Mesendoderm (in vitro differentiated cells): ENCODE measurements around the gene ASB4.

Experiments used
- DNase-seq: peaks from one replicate; pipeline ENCODE4 v3.0.0; 2013
- H2AK5ac ChIP-seq: 2 replicates; pipeline ENCODE4 v1.6.1; 2013; ENCODE audit warnings: low read length, inconsistent platforms
- H2BK120ac ChIP-seq: 2 replicates; pipeline ENCODE4 v1.6.1; 2013; ENCODE audit warnings: low read depth, mild to moderate bottlenecking, low read length, moderate library complexity, mixed read lengths
- H2BK15ac ChIP-seq: replicated peaks from 2 replicates; pipeline ENCODE4 v1.6.1; 2013; ENCODE audit warnings: low read depth, mild to moderate bottlenecking, moderate library complexity
- H2BK5ac ChIP-seq: 2 replicates; pipeline ENCODE4 v1.6.1; 2013; ENCODE audit warnings: low read length, inconsistent platforms
- H3K18ac ChIP-seq: 2 replicates; pipeline ENCODE4 v1.6.1; 2013; ENCODE audit warnings: mild to moderate bottlenecking, low read length, mixed read lengths
- H3K23ac ChIP-seq: one replicate; pipeline ENCODE4 v1.6.1; 2013; ENCODE audit warnings: low read length
- H3K27ac ChIP-seq: 2 replicates; pipeline ENCODE4 v1.5.1; 2013; ENCODE audit warnings: low read depth, mild to moderate bottlenecking, inconsistent platforms, low read length, moderate library complexity
- H3K27me3 ChIP-seq: 2 replicates; pipeline ENCODE4 v1.6.1; 2013; ENCODE audit warnings: low read length, control low read depth, mild to moderate bottlenecking, inconsistent platforms; ENCODE audit not compliant: insufficient read depth, poor library complexity
- H3K36me3 ChIP-seq: 2 replicates; pipeline ENCODE4 v1.6.1; 2013; ENCODE audit warnings: low read length, inconsistent platforms; ENCODE audit not compliant: control insufficient read depth, insufficient read depth
- H3K4ac ChIP-seq: one replicate; pipeline ENCODE4 v1.6.1; 2013; ENCODE audit warnings: low read depth, mild to moderate bottlenecking, low read length, moderate library complexity
- H3K4me1 ChIP-seq: 2 replicates; pipeline ENCODE4 v1.6.1; 2013; ENCODE audit warnings: low read depth, low read length, inconsistent platforms; ENCODE audit not compliant: control insufficient read depth
- H3K4me2 ChIP-seq: 2 replicates; pipeline ENCODE4 v1.6.1; 2013; ENCODE audit warnings: low read length
- H3K4me3 ChIP-seq: 2 replicates; pipeline ENCODE4 v1.5.1; 2013; ENCODE audit warnings: mild to moderate bottlenecking, low read length
- H3K56ac ChIP-seq: one replicate; pipeline ENCODE4 v1.6.1; 2013; ENCODE audit warnings: low read length
- H3K79me1 ChIP-seq: 2 replicates; pipeline ENCODE4 v1.6.1; 2013; ENCODE audit warnings: low read length, inconsistent platforms
- H3K79me2 ChIP-seq: 2 replicates; pipeline ENCODE4 v1.6.1; 2013; ENCODE audit warnings: mild to moderate bottlenecking, low read length; ENCODE audit not compliant: control insufficient read depth, insufficient read depth
- H3K9ac ChIP-seq: 2 replicates; pipeline ENCODE4 v1.6.1; 2013; ENCODE audit warnings: low read length, inconsistent platforms
- H4K5ac ChIP-seq: one replicate; pipeline ENCODE4 v1.6.1; 2013; ENCODE audit warnings: low read length
- H4K8ac ChIP-seq: one replicate; pipeline ENCODE4 v1.6.1; 2013; ENCODE audit warnings: low read depth, mild to moderate bottlenecking, control low read depth, low read length, moderate library complexity
- WGBS: extraction: QIAGEN DNeasy Blood & Tissue Kit; methylation state at CpG from one replicate; pipeline ENCODE4 v1.1.7; 2013; ENCODE audit warnings: low lambda C conversion rate, missing lambda C conversion rate; ENCODE audit not compliant: insufficient coverage; ENCODE audit errors: extremely low coverage; 5-methylcytosine and 5-hydroxymethylcytosine counted together

ASB4 gene

DNA sequence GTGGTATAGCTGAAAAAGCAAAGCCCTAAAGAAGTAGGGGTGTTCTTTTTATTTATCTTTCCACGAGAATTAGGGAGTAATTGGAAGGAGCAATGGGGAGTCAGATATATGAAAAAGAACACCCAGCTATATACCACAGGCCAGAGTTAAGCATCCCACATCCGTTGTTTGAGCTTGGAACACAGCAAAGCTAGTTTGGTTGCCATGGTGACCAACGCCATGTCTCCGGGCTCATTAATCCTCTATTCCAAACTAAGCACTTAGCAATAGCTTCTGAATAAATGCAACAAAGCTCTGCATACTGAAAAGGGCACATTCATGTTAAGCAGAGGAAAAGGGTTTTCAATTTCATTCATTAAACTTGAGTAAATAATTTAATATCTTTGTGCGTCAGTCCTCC, 23.5 kb downstream of the ASB4 start:
- H3K79me1 ChIP-seq: no peaks in the 10 kb centered on the region
- no peak overlapping the region for H3K4me2 ChIP-seq
- no peak overlapping the region for H4K5ac ChIP-seq
- H3K27me3 ChIP-seq: no peaks in the 10 kb centered on the region
- no peak overlapping the region for H4K8ac ChIP-seq
- no peak overlapping the region for H2BK15ac ChIP-seq
- no peak overlapping the region for H3K9ac ChIP-seq
- no peak overlapping the region for H2BK5ac ChIP-seq
- no peak overlapping the region for H2BK120ac ChIP-seq
- H3K56ac ChIP-seq: no peak overlapping the region
- no peak overlapping the region for H2AK5ac ChIP-seq
- H3K36me3 ChIP-seq: no peaks in the 10 kb centered on the region
- no peak overlapping the region for H3K23ac ChIP-seq
- no peak overlapping the region for H3K27ac ChIP-seq
- H3K4ac ChIP-seq: no peak overlapping the region
- H3K4me3 ChIP-seq: no peak overlapping the region
- no peaks in the 10 kb centered on the region for H3K4me1 ChIP-seq
- peak; percentile 86 for DNase-seq
- no peaks in the 10 kb centered on the region for H3K79me2 ChIP-seq
- no CpG with 5 or more reads among the region's 5 CpGs for WGBS
- H3K18ac ChIP-seq: no peak overlapping the region

DNA sequence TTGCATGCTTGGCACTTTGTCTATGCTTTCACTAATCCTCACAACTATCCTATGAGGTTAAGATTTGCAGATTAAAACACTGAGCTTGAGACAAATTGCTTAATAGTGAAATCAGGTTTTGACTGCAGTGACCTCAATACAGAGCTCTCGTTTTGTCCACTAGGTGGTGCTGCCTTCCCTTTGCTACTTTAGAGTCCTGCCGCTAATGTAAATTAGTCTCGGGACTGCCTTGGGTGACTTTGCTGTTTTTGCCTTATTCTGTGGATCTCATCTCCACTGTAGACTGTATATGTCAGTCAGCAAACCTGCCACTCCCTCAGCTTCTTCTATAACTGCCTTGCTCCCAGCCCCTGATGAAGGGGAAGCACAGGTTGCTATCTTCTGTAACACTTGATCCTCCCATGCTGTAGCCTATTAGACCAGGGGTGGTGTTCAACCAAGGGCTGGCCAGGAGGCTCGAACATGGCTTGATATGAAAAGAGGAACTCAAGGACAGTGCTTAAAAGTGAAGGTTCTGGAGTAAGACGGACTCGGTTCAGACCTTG, 26.0 kb downstream of the ASB4 start:
- Histone ChIP-seq H3K23ac (no peak overlapping the region), H3K4ac (no peak overlapping the region), H2BK5ac (no peak overlapping the region), H2AK5ac (no peak overlapping the region), H2BK120ac (no peak overlapping the region), H3K27me3 (no peaks in the 10 kb centered on the region), H3K18ac (no peak overlapping the region), H3K36me3 (no peaks in the 10 kb centered on the region), H3K27ac (no peak overlapping the region), H3K56ac (no peak overlapping the region), H2BK15ac (no peak overlapping the region), H4K8ac (no peak overlapping the region), H3K79me1 (no peaks in the 10 kb centered on the region), H3K9ac (no peak overlapping the region), H3K4me1 (no peaks in the 10 kb centered on the region), H3K4me3 (no peak overlapping the region), H3K4me2 (no peak overlapping the region), H4K5ac (no peak overlapping the region), H3K79me2 (no peaks in the 10 kb centered on the region)
- WGBS: no CpG with 5 or more reads among the region's 6 CpGs
- peak; percentile 90 for DNase-seq

DNA sequence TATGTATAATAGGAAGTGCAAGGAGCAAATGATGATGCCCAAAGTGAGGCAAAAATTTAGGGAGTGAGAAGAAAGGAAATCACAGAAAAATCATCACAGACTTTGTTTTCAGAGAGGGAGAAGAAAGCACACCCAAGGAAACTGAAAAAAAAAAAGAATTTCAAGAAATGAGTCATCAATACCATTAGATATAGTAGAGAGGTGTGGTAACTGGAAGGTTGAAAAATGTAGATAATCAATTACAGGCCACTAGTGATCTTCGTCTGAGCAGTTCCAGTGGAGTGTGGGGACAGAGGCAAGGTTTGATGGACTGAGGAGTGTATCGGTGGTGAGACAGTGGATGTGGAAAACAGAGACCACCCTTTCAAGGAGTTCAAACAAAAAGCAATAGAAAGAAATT, 31.7 kb downstream of the ASB4 start:
- WGBS: no CpG with 5 or more reads among the region's 2 CpGs
- Histone ChIP-seq H4K8ac (no peak overlapping the region), H3K4me1 (no peaks in the 10 kb centered on the region), H3K4me3 (no peak overlapping the region), H2BK5ac (no peak overlapping the region), H3K79me2 (no peaks in the 10 kb centered on the region), H4K5ac (no peak overlapping the region), H3K9ac (no peak overlapping the region), H3K23ac (no peak overlapping the region), H3K79me1 (no peaks in the 10 kb centered on the region), H3K4ac (no peak overlapping the region), H2BK120ac (no peak overlapping the region), H3K56ac (no peak overlapping the region), H3K27me3 (no peaks in the 10 kb centered on the region), H2BK15ac (no peak overlapping the region), H3K36me3 (no peaks in the 10 kb centered on the region), H3K18ac (no peak overlapping the region), H2AK5ac (no peak overlapping the region), H3K27ac (no peak overlapping the region), H3K4me2 (no peak overlapping the region)
- no peak for DNase-seq

DNA sequence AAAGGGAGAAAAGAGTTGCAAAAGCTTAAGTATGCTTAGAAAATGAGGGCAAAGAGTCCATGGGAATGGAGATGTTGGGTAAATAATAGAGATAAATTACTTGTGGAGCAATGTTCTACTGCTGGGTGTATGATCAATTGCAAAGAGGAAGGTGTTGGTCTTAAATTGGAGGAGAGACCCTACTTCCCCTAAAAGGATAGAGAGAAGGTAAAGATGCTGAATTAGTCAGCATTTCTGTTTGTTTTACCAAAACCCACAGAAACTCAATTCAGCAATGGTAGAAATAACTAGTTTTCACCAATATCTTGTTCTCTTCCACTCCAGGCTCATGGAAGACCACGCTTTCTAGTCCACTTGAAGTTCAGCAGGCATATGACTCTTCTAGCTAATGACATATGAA, 32.1 kb downstream of the ASB4 start:
- H2BK5ac ChIP-seq: no peak overlapping the region
- no peak overlapping the region for H4K8ac ChIP-seq

DNA sequence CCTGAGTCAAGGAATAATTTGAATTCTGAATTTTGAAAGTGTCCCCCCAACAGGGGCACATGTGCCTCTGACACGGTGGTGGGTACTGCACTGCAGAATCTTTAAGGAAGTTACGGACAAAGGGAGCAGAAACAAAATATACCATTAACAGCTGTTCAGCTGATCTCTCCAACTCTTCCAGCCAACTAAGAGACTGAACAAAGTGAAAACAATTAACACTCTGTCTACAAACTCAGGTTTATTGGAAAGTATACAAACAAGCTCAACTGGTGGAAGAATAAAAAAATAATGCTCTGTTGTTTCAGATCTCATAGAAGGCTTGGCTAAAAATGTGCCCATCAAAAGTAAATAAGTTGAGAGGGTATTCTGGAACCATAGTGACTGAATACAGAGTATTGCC, 34.4 kb downstream of the ASB4 start:
- H3K4me1 ChIP-seq: no peaks in the 10 kb centered on the region
- H3K4ac ChIP-seq: no peak overlapping the region
- H3K18ac ChIP-seq: no peak overlapping the region
- no peaks in the 10 kb centered on the region for H3K79me1 ChIP-seq
- no peak overlapping the region for H2BK15ac ChIP-seq
- no peak overlapping the region for H3K56ac ChIP-seq
- H4K5ac ChIP-seq: no peak overlapping the region
- no peaks in the 10 kb centered on the region for H3K79me2 ChIP-seq
- H3K4me3 ChIP-seq: no peak overlapping the region
- no peak overlapping the region for H2BK120ac ChIP-seq
- H3K27me3 ChIP-seq: no peaks in the 10 kb centered on the region
- no peak for DNase-seq
- H3K27ac ChIP-seq: no peak overlapping the region
- H4K8ac ChIP-seq: no peak overlapping the region
- WGBS: no CpG with 5 or more reads among the region's 2 CpGs
- H3K36me3 ChIP-seq: no peaks in the 10 kb centered on the region
- H3K9ac ChIP-seq: no peak overlapping the region
- H2AK5ac ChIP-seq: no peak overlapping the region
- H2BK5ac ChIP-seq: no peak overlapping the region
- H3K23ac ChIP-seq: no peak overlapping the region
- H3K4me2 ChIP-seq: no peak overlapping the region

More for the DNA sequence above, 32.1 kb downstream of the ASB4 start:
- Histone ChIP-seq H3K79me1 (no peaks in the 10 kb centered on the region), H4K5ac (no peak overlapping the region), H2BK120ac (no peak overlapping the region), H3K9ac (no peak overlapping the region), H3K4me1 (no peaks in the 10 kb centered on the region), H2BK15ac (no peak overlapping the region), H3K27ac (no peak overlapping the region), H3K18ac (no peak overlapping the region), H3K36me3 (no peaks in the 10 kb centered on the region), H3K27me3 (no peaks in the 10 kb centered on the region), H2AK5ac (no peak overlapping the region), H3K56ac (no peak overlapping the region), H3K4me2 (no peak overlapping the region), H3K4ac (no peak overlapping the region), H3K4me3 (no peak overlapping the region), H3K79me2 (no peaks in the 10 kb centered on the region), H3K23ac (no peak overlapping the region)
- DNase-seq: no peak
- WGBS: no CpG with 5 or more reads among the region's 1 CpG

DNA sequence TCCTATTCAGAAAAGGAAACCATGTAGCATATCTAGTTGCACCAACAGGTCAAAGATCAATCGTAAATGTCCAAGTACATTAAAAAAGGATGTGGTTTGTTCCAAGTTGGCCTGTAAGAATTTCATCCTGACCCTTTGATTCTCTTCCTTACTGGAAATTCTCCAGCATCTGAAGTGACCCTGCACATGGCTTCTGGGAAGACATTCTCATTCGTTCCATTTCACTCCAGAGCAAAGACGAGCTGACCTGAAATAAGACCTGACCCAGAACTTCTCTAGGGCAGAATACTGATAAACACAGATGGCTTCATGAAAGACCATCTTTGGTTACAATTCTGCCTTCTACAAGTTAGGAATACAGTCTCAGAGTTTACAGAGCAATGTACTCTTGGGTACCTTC, 39.8 kb downstream of the ASB4 start:
- no peaks in the 10 kb centered on the region for H3K27me3 ChIP-seq
- H3K4me1 ChIP-seq: no peaks in the 10 kb centered on the region
- H2AK5ac ChIP-seq: no peak overlapping the region
- no peaks in the 10 kb centered on the region for H3K79me1 ChIP-seq
- H3K4me3 ChIP-seq: no peak overlapping the region
- no peak overlapping the region for H3K9ac ChIP-seq
- no peak overlapping the region for H3K56ac ChIP-seq
- no peak for DNase-seq
- no peak overlapping the region for H3K4ac ChIP-seq
- no CpG with 5 or more reads among the region's 3 CpGs for WGBS
- no peaks in the 10 kb centered on the region for H3K36me3 ChIP-seq
- H4K8ac ChIP-seq: no peak overlapping the region
- H2BK120ac ChIP-seq: no peak overlapping the region
- no peak overlapping the region for H2BK5ac ChIP-seq
- H3K23ac ChIP-seq: no peak overlapping the region
- no peaks in the 10 kb centered on the region for H3K79me2 ChIP-seq
- no peak overlapping the region for H4K5ac ChIP-seq
- no peak overlapping the region for H3K18ac ChIP-seq
- H2BK15ac ChIP-seq: no peak overlapping the region
- no peak overlapping the region for H3K27ac ChIP-seq
- H3K4me2 ChIP-seq: no peak overlapping the region
